ENCODE measurements around the gene IGIP. TPM values are rescaled to one million over a fixed set of nuclear protein-coding genes. Genes with fewer than 3 reads are reported as not detected.

Gene IGIP
- total RNA-seq, 1 donor from 2014 or later, result 0.98 TPM

- Mint-ChIP-seq H3K9me3 (ENCODE audit: unreplicated experiment) (peaks cover 1% of the 10 kb centered on the region), H3K27ac (ENCODE audit: unreplicated experiment) (no peak overlapping the region), H3K4me1 (ENCODE audit: low read depth, unreplicated experiment) (peaks cover 5% of the 10 kb centered on the region), H3K27me3 (ENCODE audit: unreplicated experiment) (peaks cover 2% of the 10 kb centered on the region), H3K36me3 (ENCODE audit: unreplicated experiment) (no peaks in the 10 kb centered on the region), H3K4me3 (ENCODE audit: unreplicated experiment) (no peak overlapping the region)
- no peak for TF ChIP-seq CTCF (IDR thresholded peaks at IDR 0.05; ENCODE audit: partially characterized antibody, unreplicated experiment)
- no peak for DNase-seq
These were observed 33.5 kb downstream of the IGIP start for GRCh38 chr5:140159014-140159927.

GRCh38 chr5:140162275-140162674 lies 36.5 kb downstream of the IGIP start:
- TF ChIP-seq CTCF (IDR thresholded peaks at IDR 0.05; ENCODE audit: partially characterized antibody, unreplicated experiment), result no peak
- Mint-ChIP-seq H3K4me1 (ENCODE audit: low read depth, unreplicated experiment) (peaks cover 5% of the 10 kb centered on the region), H3K27me3 (ENCODE audit: unreplicated experiment) (peaks cover 5% of the 10 kb centered on the region), H3K36me3 (ENCODE audit: unreplicated experiment) (no peaks in the 10 kb centered on the region), H3K27ac (ENCODE audit: unreplicated experiment) (no peak overlapping the region), H3K9me3 (ENCODE audit: unreplicated experiment) (no peaks in the 10 kb centered on the region), H3K4me3 (ENCODE audit: unreplicated experiment) (no peak overlapping the region)
- no peak for DNase-seq

GRCh38 chr5:140162781-140163180 lies 37.0 kb downstream of the IGIP start:
- Mint-ChIP-seq H3K27ac (ENCODE audit: unreplicated experiment) (no peak overlapping the region), H3K9me3 (ENCODE audit: unreplicated experiment) (no peaks in the 10 kb centered on the region), H3K36me3 (ENCODE audit: unreplicated experiment) (no peaks in the 10 kb centered on the region), H3K4me1 (ENCODE audit: low read depth, unreplicated experiment) (peaks cover 5% of the 10 kb centered on the region), H3K27me3 (ENCODE audit: unreplicated experiment) (peaks cover 5% of the 10 kb centered on the region), H3K4me3 (ENCODE audit: unreplicated experiment) (no peak overlapping the region)
- no peak for DNase-seq
- no peak for TF ChIP-seq CTCF (IDR thresholded peaks at IDR 0.05; ENCODE audit: partially characterized antibody, unreplicated experiment)

- peaks cover 5% of the 10 kb centered on the region for H3K27me3 Mint-ChIP-seq (ENCODE audit: unreplicated experiment)
- peaks cover 5% of the 10 kb centered on the region for H3K4me1 Mint-ChIP-seq (ENCODE audit: low read depth, unreplicated experiment)
- TF ChIP-seq CTCF (IDR thresholded peaks at IDR 0.05; ENCODE audit: partially characterized antibody, unreplicated experiment), result no peak
- DNase-seq, result no peak
- H3K36me3 Mint-ChIP-seq (ENCODE audit: unreplicated experiment), result no peaks in the 10 kb centered on the region
- no peaks in the 10 kb centered on the region for H3K9me3 Mint-ChIP-seq (ENCODE audit: unreplicated experiment)
- no peak overlapping the region for H3K4me3 Mint-ChIP-seq (ENCODE audit: unreplicated experiment)
- H3K27ac Mint-ChIP-seq (ENCODE audit: unreplicated experiment), result no peak overlapping the region
These were observed 39.6 kb downstream of the IGIP start for GRCh38 chr5:140165101-140165922.

All from glutamatergic neuron (in vitro differentiated cells).